ENCODE results near the gene CD2BP2. TPM values are rescaled to one million over a fixed set of nuclear protein-coding genes. Genes with fewer than 3 reads are reported as not detected.
"Not testable (repeated sequence)": the region's sequence is repeated elsewhere in the genome, so short reads cannot be mapped to it uniquely, and the experiment has no call there.

Gene CD2BP2
- total RNA-seq, 1 experiment from 2014 or later = 162 TPM

- in situ Hi-C loops (cut with HindIII; ENCODE audit: low pct_unique_long_range_greater_than_20kb, low sequenced_read_pairs); DNase-seq (ENCODE audit: low read depth): not testable (repeated sequence)
Measured at GRCh38 chr16:30318647-30319046, 36.5 kb downstream of the CD2BP2 start.

GRCh38 chr16:30310937-30311336 lies 44.2 kb downstream of the CD2BP2 start:
- DNase-seq (ENCODE audit: low read depth); in situ Hi-C loops (cut with HindIII; ENCODE audit: low pct_unique_long_range_greater_than_20kb, low sequenced_read_pairs): not testable (repeated sequence)

- in situ Hi-C loops (cut with HindIII; ENCODE audit: low pct_unique_long_range_greater_than_20kb, low sequenced_read_pairs) = not testable (repeated sequence)
Measured at GRCh38 chr16:30309255-30309654, 45.9 kb downstream of the CD2BP2 start.

More at GRCh38 chr16:30309255-30309654, 45.9 kb downstream of the CD2BP2 start:
- not testable (repeated sequence) for DNase-seq (ENCODE audit: low read depth)

Other genes starting within 250 kb of the CD2BP2 start
- gene GDPD3, start 241.8 kb downstream of the CD2BP2 start, total RNA-seq (2014; rRNA removed; shearing (Covaris generic); ENCODE audit: low replicate concordance) = not detected in 2 replicates
- 36.2 and 81.1 TPM in 2 replicates for gene MAPK3, start 232.1 kb downstream of the CD2BP2 start, total RNA-seq (2014; rRNA removed; shearing (Covaris generic); ENCODE audit: low replicate concordance)
- 0.41 and 2.3 TPM in 2 replicates for gene CORO1A, start 171.7 kb downstream of the CD2BP2 start, total RNA-seq (2014; rRNA removed; shearing (Covaris generic); ENCODE audit: low replicate concordance)
- gene BOLA2B, start 161.6 kb downstream of the CD2BP2 start, total RNA-seq (2014; rRNA removed; shearing (Covaris generic); ENCODE audit: low replicate concordance) = 234 and 384 TPM in 2 replicates
- gene SLX1A, start 161.4 kb downstream of the CD2BP2 start, total RNA-seq (2014; rRNA removed; shearing (Covaris generic); ENCODE audit: low replicate concordance) = 9.5 and 53.4 TPM in 2 replicates
- 9.4 TPM in 1 of 2 replicates, not detected in the other for gene SULT1A3, start 156.1 kb downstream of the CD2BP2 start, total RNA-seq (2014; rRNA removed; shearing (Covaris generic); ENCODE audit: low replicate concordance)
- gene NPIPB13, start 106.8 kb downstream of the CD2BP2 start, total RNA-seq (2014; rRNA removed; shearing (Covaris generic); ENCODE audit: low replicate concordance) = 0.43 and 0.78 TPM in 2 replicates
- gene TBC1D10B, start 15.2 kb upstream of the CD2BP2 start, total RNA-seq (2014; rRNA removed; shearing (Covaris generic); ENCODE audit: low replicate concordance) = 39.6 and 56.6 TPM in 2 replicates
- gene MYL11, start 19.5 kb upstream of the CD2BP2 start, total RNA-seq (2014; rRNA removed; shearing (Covaris generic); ENCODE audit: low replicate concordance) = not detected in 2 replicates
- gene SEPTIN1, start 27.3 kb upstream of the CD2BP2 start, total RNA-seq (2014; rRNA removed; shearing (Covaris generic); ENCODE audit: low replicate concordance) = not detected in 2 replicates
- 34.6 and 35.6 TPM in 2 replicates for gene ZNF48, start 40.1 kb upstream of the CD2BP2 start, total RNA-seq (2014; rRNA removed; shearing (Covaris generic); ENCODE audit: low replicate concordance)
- gene ZNF771, start 52.3 kb upstream of the CD2BP2 start, total RNA-seq (2014; rRNA removed; shearing (Covaris generic); ENCODE audit: low replicate concordance) = 13.2 and 35.7 TPM in 2 replicates
- 161 and 164 TPM in 2 replicates for gene DCTPP1, start 74.7 kb upstream of the CD2BP2 start, total RNA-seq (2014; rRNA removed; shearing (Covaris generic); ENCODE audit: low replicate concordance)
- gene SEPHS2, start 90.6 kb upstream of the CD2BP2 start, total RNA-seq (2014; rRNA removed; shearing (Covaris generic); ENCODE audit: low replicate concordance) = 116 and 127 TPM in 2 replicates
- not detected in 2 replicates for gene ITGAL, start 117.4 kb upstream of the CD2BP2 start, total RNA-seq (2014; rRNA removed; shearing (Covaris generic); ENCODE audit: low replicate concordance)
- gene ZNF768, start 171.3 kb upstream of the CD2BP2 start, total RNA-seq (2014; rRNA removed; shearing (Covaris generic); ENCODE audit: low replicate concordance) = 97.6 and 99.4 TPM in 2 replicates
- gene ZNF747, start 179.6 kb upstream of the CD2BP2 start, total RNA-seq (2014; rRNA removed; shearing (Covaris generic); ENCODE audit: low replicate concordance) = 29.1 and 46.8 TPM in 2 replicates
- 9.0 and 9.1 TPM in 2 replicates for gene ZNF764, start 203.1 kb upstream of the CD2BP2 start, total RNA-seq (2014; rRNA removed; shearing (Covaris generic); ENCODE audit: low replicate concordance)
- gene ZNF688, start 216.4 kb upstream of the CD2BP2 start, total RNA-seq (2014; rRNA removed; shearing (Covaris generic); ENCODE audit: low replicate concordance) = 30.5 and 31.2 TPM in 2 replicates
- gene ZNF785, start 230.4 kb upstream of the CD2BP2 start, total RNA-seq (2014; rRNA removed; shearing (Covaris generic); ENCODE audit: low replicate concordance) = 2.8 and 7.6 TPM in 2 replicates